GM12878 (cell line): Measurements from ENCODE around the gene MAP4K4. TPM values are rescaled to one million over a fixed set of nuclear protein-coding genes. Genes with fewer than 3 reads are reported as not detected.

Experiments
- ATAC-seq: fragments of 200-7000 bp; cut with Tn5 transposase; 3 replicates; pipeline ENCODE4 v1.9.1; 2020; ENCODE audit warnings: mild to moderate bottlenecking, moderate library complexity
- BruUV-seq: library from RNA; stranded (reverse); fragments of 400-500 nt; replicated peaks from 2 replicates; lab custom pipeline; 2021; lab: Mats Ljungman, UMichigan
- CTCF ChIA-PET: fragments of 300-600 bp; sonication (Branson Sonifier 250); formaldehyde crosslinking; extraction: SDS; loops from one replicate; lab custom pipeline; 2021; ENCODE audit warnings: inconsistent platforms; lab: Yijun Ruan, JAX
- POLR2A ChIA-PET: fragments of 350-600 bp; formaldehyde crosslinking; extraction: SDS; loops from one replicate; lab custom pipeline; 2021; ENCODE audit warnings: inconsistent platforms; lab: Charles Lee
- RAD21 ChIA-PET: fragments of 300-600 bp; sonication (Branson Sonifier 250); formaldehyde crosslinking; loops from one replicate; lab custom pipeline; 2023; ENCODE audit warnings: antibody characterized with exemption; ENCODE audit not compliant: unreplicated experiment; lab: Charles Lee
- SMC1A ChIA-PET: fragments of 300-600 bp; sonication (Branson Sonifier 250); formaldehyde crosslinking; loops from one replicate; lab custom pipeline; 2023; ENCODE audit not compliant: unreplicated experiment, uncharacterized antibody; lab: Charles Lee
- DNase-seq: peaks from one replicate; pipeline ENCODE4 v3.0.0-alpha.2; 2011; ENCODE audit warnings: low read depth, low spot score
- FAIRE-seq: peaks from 3 replicates; lab custom pipeline; 2011; peaks lifted over from hg19 to GRCh38; lab: Jason Lieb, UNC
- H2AFZ ChIP-seq: 2 replicates; pipeline ENCODE4 v1.6.0; 2011; ENCODE audit warnings: low read depth, low read length, control low read depth; ENCODE audit not compliant: control insufficient read depth
- H3K27ac ChIP-seq: 2 replicates; pipeline ENCODE4 v1.5.1; 2011; ENCODE audit warnings: control low read depth; ENCODE audit not compliant: control insufficient read depth, insufficient read depth
- H3K27me3 ChIP-seq, 2 experiments: replicated peaks in 1 of 2; 2 replicates each; pipeline versions ENCODE4 v1.6.0 to v1.6.1; 2011; ENCODE audit warnings: low read length in 1 of 2; ENCODE audit not compliant: control insufficient read depth in 2 of 2, insufficient read depth in 2 of 2
- H3K36me3 ChIP-seq, 2 experiments: 2 replicates each; pipeline ENCODE4 v1.5.1; 2011; ENCODE audit warnings: low read length in 1 of 2; ENCODE audit not compliant: control insufficient read depth in 2 of 2, insufficient read depth in 2 of 2
- H3K4me1 ChIP-seq: 2 replicates; pipeline ENCODE4 v1.6.1; 2011; ENCODE audit warnings: mild to moderate bottlenecking, low read length, moderate library complexity, mixed read lengths; ENCODE audit not compliant: control insufficient read depth, insufficient read depth
- H3K4me2 ChIP-seq: 2 replicates; pipeline ENCODE4 v1.6.0; 2011; ENCODE audit warnings: control low read depth; ENCODE audit not compliant: control insufficient read depth, insufficient read depth
- H3K4me3 ChIP-seq: fragments of 200-600 bp; sonication (generic); 2 replicates; pipeline ENCODE4 v1.5.1; 2016
- H3K79me2 ChIP-seq: 2 replicates; pipeline ENCODE4 v1.6.0; 2011; ENCODE audit warnings: low read length; ENCODE audit not compliant: control insufficient read depth, insufficient read depth
- H3K9ac ChIP-seq: 2 replicates; pipeline ENCODE4 v1.8.0; 2011; ENCODE audit warnings: low read length, control low read depth, mixed read lengths; ENCODE audit not compliant: control insufficient read depth, insufficient read depth
- H3K9me3 ChIP-seq: replicated peaks from 3 replicates; pipeline ENCODE4 v1.5.1; 2011; ENCODE audit warnings: mild to moderate bottlenecking, low read length; ENCODE audit not compliant: control insufficient read depth, insufficient read depth
- H4K20me1 ChIP-seq: 2 replicates; pipeline ENCODE4 v1.6.0; 2011; ENCODE audit not compliant: control insufficient read depth, insufficient read depth
- BACH1 ChIP-seq: fragments of 450-650 bp; IDR thresholded peaks from 2 replicates; pipeline ENCODE4 v1.6.1; 2017; ENCODE audit warnings: mild to moderate bottlenecking, borderline replicate concordance
- CEBPB ChIP-seq, 2 experiments: fragments of 150-350 bp in 1 of 2; IDR thresholded peaks; 2 replicates each; pipeline ENCODE4 v1.6.1; 2012 to 2014; ENCODE audit warnings: low read depth in 2 of 2, low read length in 2 of 2, borderline replicate concordance in 1 of 2, inconsistent platforms in 1 of 2
- GATAD2B ChIP-seq: fragments of 450-650 bp; conservative IDR thresholded peaks from 2 replicates; pipeline ENCODE4 v1.6.1; 2017; ENCODE audit warnings: low read depth, mild to moderate bottlenecking, moderate library complexity
- MXI1 ChIP-seq: fragments of 150-350 bp; IDR thresholded peaks from 2 replicates; pipeline ENCODE4 v1.6.1; 2011; ENCODE audit warnings: low read depth, mild to moderate bottlenecking, inconsistent platforms, low read length, improper control_type of control experiment
- SRF ChIP-seq, 2 experiments: IDR thresholded peaks; 2 replicates each; pipeline ENCODE4 v1.6.1; 2011; ENCODE audit warnings: low read depth in 2 of 2, low read length in 2 of 2, mild to moderate bottlenecking in 1 of 2, moderate library complexity in 1 of 2
- SUZ12 ChIP-seq: fragments of 200-600 bp; sonication (generic); IDR thresholded peaks from one replicate; pipeline ENCODE4 v1.6.1; 2018; ENCODE audit warnings: antibody characterized with exemption, mild to moderate bottlenecking; ENCODE audit not compliant: unreplicated experiment
- ZSCAN29 ChIP-seq: fragments of 450-650 bp; IDR thresholded peaks from 2 replicates; pipeline ENCODE4 v1.6.1; 2017; ENCODE audit warnings: mild to moderate bottlenecking, moderate library complexity
- WGBS: methylation state at CpG from one replicate; pipeline ENCODE4 v1.1.6; 2016; ENCODE audit warnings: low lambda C conversion rate; ENCODE audit not compliant: insufficient replicate concordance, insufficient coverage; ENCODE audit errors: missing lambda C conversion rate; 5-methylcytosine and 5-hydroxymethylcytosine counted together
- in situ Hi-C: fragments of 300-500 bp; cut with MboI; formaldehyde crosslinking; loops from 9 replicates; pipeline ENCODE4 v1.14.3; 2018; ENCODE audit warnings: mixed read lengths
- intact Hi-C: fragments of 100-400 bp; cut with micrococcal nuclease; formaldehyde crosslinking; loops from one replicate; pipeline ENCODE4 v1.14.2; 2022; ENCODE audit not compliant: unreplicated experiment
- polyA plus RNA-seq, 11 experiments: library from polyadenylated mRNA; depleted of rRNA in 4 of 11; unstranded in 6 of 11; stranded (reverse) in 5 of 11; fragments of >200 nt; fragmentation: Nextera tagmentation in 4 of 11; fragmentation: Illumina TruSeq in 1 of 11; extraction: Ambion mirVana in 4 of 11; extraction: Trizol in 1 of 11; gene quantifications; 1 replicate in 1 of 11; 2 replicates in 10 of 11; pipeline versions ENCODE4 v1.2.1 to v1.2.3, GENCODE V29; 2011 to 2016; ENCODE audit warnings: inconsistent platforms in 2 of 11, missing spikeins in 2 of 11, low read depth in 1 of 11
- total RNA-seq, 4 experiments: library from RNA; depleted of rRNA in 3 of 4; stranded (reverse); fragments of >200 nt in 3 of 4; fragmentation: Illumina TruSeq in 1 of 4; extraction: Trizol in 1 of 4; gene quantifications; 2 replicates each; pipeline versions ENCODE4 v1.2.1 to v1.2.3, GENCODE V29; 2013 to 2021
- TF ChIP-seq, protein P1 (sequence below): fragments of 450-650 bp; IDR thresholded peaks from 2 replicates; pipeline ENCODE4 v1.6.1; 2017; ENCODE audit warnings: mild to moderate bottlenecking, moderate library complexity

The MAP4K4 gene
- total and polyA plus RNA-seq, 10 of the 15 experiments (the other 5 are each of a cell fraction or from before 2014, with no cell fraction given): 1.9 to 50.4 (median 9.7) TPM

DNA sequence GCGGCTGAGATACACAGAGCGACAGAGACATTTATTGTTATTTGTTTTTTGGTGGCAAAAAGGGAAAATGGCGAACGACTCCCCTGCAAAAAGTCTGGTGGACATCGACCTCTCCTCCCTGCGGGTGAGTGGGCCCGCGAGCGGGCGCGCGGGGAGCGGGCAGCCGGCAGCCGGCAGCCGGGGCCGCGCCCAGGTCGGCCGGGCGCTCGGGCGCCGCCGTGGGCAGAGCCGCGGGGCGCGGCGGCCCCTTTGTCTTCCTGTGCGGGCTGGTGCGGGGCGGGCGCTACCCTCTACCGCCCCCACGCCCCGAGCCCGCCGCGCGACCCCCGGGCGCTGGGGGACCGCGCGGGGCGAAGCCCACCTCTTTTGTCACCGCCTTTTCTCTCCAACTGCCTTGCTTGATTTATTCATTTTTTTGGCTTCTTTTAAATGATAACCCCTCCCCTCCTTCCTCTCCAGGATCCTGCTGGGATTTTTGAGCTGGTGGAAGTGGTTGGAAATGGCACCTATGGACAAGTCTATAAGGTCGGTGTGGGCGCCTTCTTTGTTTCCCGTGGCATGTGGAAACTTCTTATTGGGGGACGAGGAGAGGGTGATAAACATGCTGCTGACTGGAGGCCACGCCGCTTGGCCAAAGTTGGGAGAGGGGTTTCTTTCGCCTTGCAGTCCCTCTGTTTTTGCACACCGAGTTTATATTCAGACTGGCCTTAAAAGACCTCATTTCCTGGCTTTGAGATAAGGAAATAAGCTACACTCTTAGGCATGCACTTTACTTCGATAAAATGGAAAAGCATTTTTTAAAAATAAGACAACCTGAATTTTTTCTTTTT is 722 bp downstream of the MAP4K4 start:
- CTCF ChIA-PET: interaction anchor here (0.6 to 2.9 kb wide), 5 partner anchors 12 to 312 kb away, joined by 3 to 15 read pairs (median 3); no protein-coding TSS in a partner anchor
- ATAC-seq: peak; percentile 21
- Histone ChIP-seq H3K79me2 (no peaks in the 10 kb centered on the region), H4K20me1 (no peaks in the 10 kb centered on the region), H2AFZ (no peak overlapping the region), H3K9ac (no peak overlapping the region), H3K27ac (no peak overlapping the region), H3K4me1 (no peaks in the 10 kb centered on the region; the same call in 1 of the 2 replicates), H3K4me2 (peak overlapping the region; percentile 56; the same call in 1 of the 2 replicates), H3K4me3 (peak overlapping the region; percentile 49; the same call in 1 of the 2 replicates)
- no peak for DNase-seq
- SMC1A ChIA-PET: interaction anchor here (0.6 to 3.8 kb wide), 6 partner anchors 12 to 360 kb away, joined by 3 to 25 read pairs (median 16); no protein-coding TSS in a partner anchor
- POLR2A ChIA-PET: interaction anchor here (0.6 to 1.2 kb wide), 2 partner anchors 25 to 33 kb away, joined by 3 read pairs; no protein-coding TSS in a partner anchor
- intact Hi-C loops: loop anchor here (5.0 kb wide), 1 partner anchor 76 kb away; no protein-coding TSS in a partner anchor
- no peak for TF ChIP-seq CEBPB (IDR thresholded peaks at IDR 0.05; ENCODE audit: borderline replicate concordance in 1 of 2, low read depth in 2 of 2, low read length in 2 of 2)
- 0 out of 2 replicates have a peak, but pooled peaks have one; percentile 63 for TF ChIP-seq GATAD2B
- TF ChIP-seq, protein P1, sequence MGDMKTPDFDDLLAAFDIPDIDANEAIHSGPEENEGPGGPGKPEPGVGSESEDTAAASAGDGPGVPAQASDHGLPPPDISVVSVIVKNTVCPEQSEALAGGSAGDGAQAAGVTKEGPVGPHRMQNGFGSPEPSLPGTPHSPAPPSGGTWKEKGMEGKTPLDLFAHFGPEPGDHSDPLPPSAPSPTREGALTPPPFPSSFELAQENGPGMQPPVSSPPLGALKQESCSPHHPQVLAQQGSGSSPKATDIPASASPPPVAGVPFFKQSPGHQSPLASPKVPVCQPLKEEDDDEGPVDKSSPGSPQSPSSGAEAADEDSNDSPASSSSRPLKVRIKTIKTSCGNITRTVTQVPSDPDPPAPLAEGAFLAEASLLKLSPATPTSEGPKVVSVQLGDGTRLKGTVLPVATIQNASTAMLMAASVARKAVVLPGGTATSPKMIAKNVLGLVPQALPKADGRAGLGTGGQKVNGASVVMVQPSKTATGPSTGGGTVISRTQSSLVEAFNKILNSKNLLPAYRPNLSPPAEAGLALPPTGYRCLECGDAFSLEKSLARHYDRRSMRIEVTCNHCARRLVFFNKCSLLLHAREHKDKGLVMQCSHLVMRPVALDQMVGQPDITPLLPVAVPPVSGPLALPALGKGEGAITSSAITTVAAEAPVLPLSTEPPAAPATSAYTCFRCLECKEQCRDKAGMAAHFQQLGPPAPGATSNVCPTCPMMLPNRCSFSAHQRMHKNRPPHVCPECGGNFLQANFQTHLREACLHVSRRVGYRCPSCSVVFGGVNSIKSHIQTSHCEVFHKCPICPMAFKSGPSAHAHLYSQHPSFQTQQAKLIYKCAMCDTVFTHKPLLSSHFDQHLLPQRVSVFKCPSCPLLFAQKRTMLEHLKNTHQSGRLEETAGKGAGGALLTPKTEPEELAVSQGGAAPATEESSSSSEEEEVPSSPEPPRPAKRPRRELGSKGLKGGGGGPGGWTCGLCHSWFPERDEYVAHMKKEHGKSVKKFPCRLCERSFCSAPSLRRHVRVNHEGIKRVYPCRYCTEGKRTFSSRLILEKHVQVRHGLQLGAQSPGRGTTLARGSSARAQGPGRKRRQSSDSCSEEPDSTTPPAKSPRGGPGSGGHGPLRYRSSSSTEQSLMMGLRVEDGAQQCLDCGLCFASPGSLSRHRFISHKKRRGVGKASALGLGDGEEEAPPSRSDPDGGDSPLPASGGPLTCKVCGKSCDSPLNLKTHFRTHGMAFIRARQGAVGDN: no peak
- peak; percentile 80 for TF ChIP-seq SUZ12
- 0 out of 2 replicates have a peak, but pooled peaks have one; percentile 15 for TF ChIP-seq BACH1
- no peak; the same call in 1 of the 2 replicates for TF ChIP-seq ZSCAN29
- TF ChIP-seq MXI1: no peak
- TF ChIP-seq SRF (IDR thresholded peaks at IDR 0.05; ENCODE audit: low read depth in 2 of 2, low read length in 2 of 2): no peak
- TF ChIP-seq, all 136 proteins: peak for 3
- RAD21 ChIA-PET: interaction anchor here (0.9 to 2.6 kb wide), 6 partner anchors 12 to 130 kb away, joined by 3 to 9 read pairs (median 6); no protein-coding TSS in a partner anchor
- no peak for FAIRE-seq
- WGBS: 2% methylated on average over 35 of the region's 57 CpGs
- no TSS peak for BruUV-seq
- in situ Hi-C loops: no loop called here
- H3K36me3 ChIP-seq: no peaks in the 10 kb centered on the region
- H3K27me3 ChIP-seq: peaks cover 2 to 22% of the 10 kb centered on the region in 2 experiments; a peak in 3 of 4 replicates
- H3K9me3 ChIP-seq: no peaks in the 10 kb centered on the region; the same call in 2 of the 3 replicates
